ENCODE results near the gene MRPS33.
A peak's percentile ranks its signal among the peaks of the same experiment; 100 is the strongest.
"Not testable (repeated sequence)": the region's sequence is repeated elsewhere in the genome, so short reads cannot be mapped to it uniquely, and the experiment has no call there.

The MRPS33 gene

GRCh38 chr7:141012044-141012685 lies 2.6 kb downstream of the MRPS33 start:
- DNase-seq (ENCODE audit: low spot score): peak; percentile 79

- DNase-seq (ENCODE audit: low spot score): no peak
These were observed 3.3 kb downstream of the MRPS33 start for GRCh38 chr7:141011443-141011842.

GRCh38 chr7:141003172-141004065 lies 11.3 kb downstream of the MRPS33 start:
- DNase-seq (ENCODE audit: low spot score): no peak

- DNase-seq (ENCODE audit: low spot score): peak; percentile 21
These were observed 13.2 kb downstream of the MRPS33 start for GRCh38 chr7:141001546-141001945.

- peak; percentile 37 for DNase-seq (ENCODE audit: low spot score)
These were observed 13.6 kb downstream of the MRPS33 start for GRCh38 chr7:141001122-141001521.

GRCh38 chr7:140998715-140999114 lies 16.0 kb downstream of the MRPS33 start:
- DNase-seq (ENCODE audit: low spot score): no peak

GRCh38 chr7:140992422-140992821 lies 22.3 kb downstream of the MRPS33 start:
- no peak for DNase-seq (ENCODE audit: low spot score)

- DNase-seq (ENCODE audit: low spot score): no peak
These were observed 24.4 kb downstream of the MRPS33 start for GRCh38 chr7:140990193-140990962.

- DNase-seq (ENCODE audit: low spot score): peak; percentile 46
These were observed 25.7 kb downstream of the MRPS33 start for GRCh38 chr7:140989068-140989467.

- no peak for DNase-seq (ENCODE audit: low spot score)
These were observed 30.9 kb downstream of the MRPS33 start for GRCh38 chr7:140983802-140984201.

GRCh38 chr7:140982508-140982907 lies 32.2 kb downstream of the MRPS33 start:
- no peak for DNase-seq (ENCODE audit: low spot score)

GRCh38 chr7:140981951-140982350 lies 32.8 kb downstream of the MRPS33 start:
- no peak for DNase-seq (ENCODE audit: low spot score)

GRCh38 chr7:140977741-140978140 lies 37.0 kb downstream of the MRPS33 start:
- DNase-seq (ENCODE audit: low spot score): no peak

- DNase-seq (ENCODE audit: low spot score): no peak
These were observed 41.6 kb downstream of the MRPS33 start for GRCh38 chr7:140972876-140973829.

GRCh38 chr7:140972344-140972743 lies 42.4 kb downstream of the MRPS33 start:
- no peak for DNase-seq (ENCODE audit: low spot score)

GRCh38 chr7:140967438-140967837 lies 47.3 kb downstream of the MRPS33 start:
- no peak for DNase-seq (ENCODE audit: low spot score)

- DNase-seq (ENCODE audit: low spot score): no peak
These were observed 48.1 kb downstream of the MRPS33 start for GRCh38 chr7:140966561-140967233.

GRCh38 chr7:140961117-140961516 lies 53.6 kb downstream of the MRPS33 start:
- DNase-seq (ENCODE audit: low spot score): no peak

GRCh38 chr7:140956997-140957396 lies 57.8 kb downstream of the MRPS33 start:
- DNase-seq (ENCODE audit: low spot score): not testable (repeated sequence)

Measured in kidney tubule cell (primary cell).